ENCODE data around the gene ARMH1.

The ARMH1 gene

GRCh38 chr1:44674113-44675000, at the start of gene ARMH1, which contains the start of gene TMEM53:
Gene ARMH1, plus strand, starts transcription at chr1:44674714. Its CDS starts 14,984 bp downstream, at chr1:44689698.
Gene TMEM53, minus strand, starts transcription at chr1:44674481. Its CDS starts 90 bp downstream, at chr1:44674391.
- peak; percentile 98 to 99 for DNase-seq

GRCh38 chr1:44625348-44625747, 49.2 kb upstream of the ARMH1 start:
- no peak for DNase-seq

- DNase-seq: no peak
These were observed 45.4 kb upstream of the ARMH1 start for GRCh38 chr1:44628962-44629756.

GRCh38 chr1:44630116-44630515, 44.4 kb upstream of the ARMH1 start:
- no peak for DNase-seq

- DNase-seq: no peak
These were observed 43.2 kb upstream of the ARMH1 start for GRCh38 chr1:44631333-44631646.

- DNase-seq: peak; percentile 68 to 81
These were observed 42.6 kb upstream of the ARMH1 start for GRCh38 chr1:44631647-44632539.

GRCh38 chr1:44632598-44632997, 41.9 kb upstream of the ARMH1 start:
- no peak for DNase-seq

GRCh38 chr1:44634606-44635189, 39.8 kb upstream of the ARMH1 start:
- no peak for DNase-seq

- no peak for DNase-seq
These were observed 39.1 kb upstream of the ARMH1 start for GRCh38 chr1:44635439-44635838.

GRCh38 chr1:44636083-44636687, 38.3 kb upstream of the ARMH1 start:
- no peak for DNase-seq

- DNase-seq: no peak
These were observed 37.6 kb upstream of the ARMH1 start for GRCh38 chr1:44636688-44637598.

GRCh38 chr1:44637702-44638411, 36.7 kb upstream of the ARMH1 start:
- DNase-seq: no peak

- no peak for DNase-seq
These were observed 34.2 kb upstream of the ARMH1 start for GRCh38 chr1:44640200-44640853.

- DNase-seq: no peak
These were observed 33.1 kb upstream of the ARMH1 start for GRCh38 chr1:44641126-44642102.

- no peak for DNase-seq
These were observed 32.3 kb upstream of the ARMH1 start for GRCh38 chr1:44642255-44642654.

- DNase-seq: no peak
These were observed 31.6 kb upstream of the ARMH1 start for GRCh38 chr1:44642925-44643324.

- peak in 1 of 2 experiments; percentile 52 for DNase-seq
These were observed 30.7 kb upstream of the ARMH1 start for GRCh38 chr1:44643721-44644334.

GRCh38 chr1:44644806-44645205, 29.7 kb upstream of the ARMH1 start:
- DNase-seq: no peak
